Measurements from ENCODE around the gene COL6A1.

COL6A1 gene

DNA sequence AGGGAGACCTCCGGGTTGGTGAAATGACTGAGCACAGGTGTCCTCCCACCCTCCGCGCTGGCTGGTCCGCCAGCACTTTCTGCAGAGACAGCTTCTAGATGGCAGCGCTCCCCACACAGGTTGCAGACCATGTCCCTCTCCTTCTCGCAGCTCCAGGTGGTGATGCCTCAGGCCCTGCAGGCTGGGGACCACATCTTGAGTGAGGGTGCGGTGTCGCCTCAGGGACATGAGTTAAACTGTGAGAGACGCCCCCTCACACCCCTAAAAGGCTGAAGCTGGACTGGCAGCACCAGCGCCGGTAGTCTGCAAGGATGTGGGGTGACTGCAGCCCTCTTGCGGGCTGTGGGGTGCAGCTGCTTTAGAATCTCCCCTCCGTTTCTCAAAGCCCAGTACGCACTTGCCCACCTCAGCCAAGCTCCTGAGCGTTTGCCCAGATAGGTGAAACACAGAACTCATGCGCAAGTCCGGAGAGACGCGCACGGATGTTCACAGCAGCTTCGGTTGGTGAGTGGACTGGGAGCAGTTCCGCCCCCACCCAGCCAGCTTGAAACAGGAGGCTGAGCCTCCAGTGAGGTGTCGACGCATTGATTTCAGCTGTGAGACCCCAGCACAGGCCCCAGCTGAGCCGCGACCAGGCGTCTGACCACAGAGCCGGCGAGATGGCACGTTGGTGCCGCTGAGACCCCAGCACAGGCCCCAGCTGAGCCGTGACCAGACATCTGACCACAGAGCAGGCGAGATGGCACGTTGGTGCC is 28.6 kb downstream of the COL6A1 start:
- no peak overlapping the region for H3K27ac ChIP-seq (ENCODE audit: low read depth, low read length, poor library complexity, severe bottlenecking)
- H3K4me1 ChIP-seq (ENCODE audit: insufficient read depth, low read length, severe bottlenecking) = no peaks in the 10 kb centered on the region
- no peaks in the 10 kb centered on the region for H3K9me2 ChIP-seq (ENCODE audit: low read depth, low read length)
- H3K4me2 ChIP-seq (ENCODE audit: low read length) = no peak overlapping the region
- no peaks in the 10 kb centered on the region for H3F3A ChIP-seq (ENCODE audit: insufficient read depth, low read length)
- TF ChIP-seq CTCF (IDR thresholded peaks at IDR 0.05; ENCODE audit: low read length) (no peak), EZH2 (IDR thresholded peaks at IDR 0.05; ENCODE audit: borderline replicate concordance, low read length) (no peak)
- H3K79me2 ChIP-seq (ENCODE audit: insufficient read depth, low read length) = no peaks in the 10 kb centered on the region
- no peaks in the 10 kb centered on the region for H4K20me1 ChIP-seq (ENCODE audit: insufficient read depth, low read length)
- no peaks in the 10 kb centered on the region for H3K9me3 ChIP-seq (ENCODE audit: low read length)
- no peaks in the 10 kb centered on the region for H3K27me3 ChIP-seq (ENCODE audit: insufficient read depth, low read length)
- no peak overlapping the region for H2AFZ ChIP-seq (ENCODE audit: low read length)
- no peaks in the 10 kb centered on the region for H3K36me3 ChIP-seq (ENCODE audit: insufficient read depth, low read length)
- no peak overlapping the region for H3K4me3 ChIP-seq (ENCODE audit: low read depth, low read length, poor library complexity, severe bottlenecking)
- H3K9ac ChIP-seq (ENCODE audit: low read length) = no peak overlapping the region

GRCh38 chr21:46011267-46011967 is 29.8 kb downstream of the COL6A1 start:
- H3K27ac ChIP-seq (ENCODE audit: low read depth, low read length, poor library complexity, severe bottlenecking) = no peak overlapping the region
- no peaks in the 10 kb centered on the region for H4K20me1 ChIP-seq (ENCODE audit: insufficient read depth, low read length)
- no peaks in the 10 kb centered on the region for H3K4me1 ChIP-seq (ENCODE audit: insufficient read depth, low read length, severe bottlenecking)
- H3K9me3 ChIP-seq (ENCODE audit: low read length) = no peaks in the 10 kb centered on the region
- H3K4me3 ChIP-seq (ENCODE audit: low read depth, low read length, poor library complexity, severe bottlenecking) = no peak overlapping the region
- H3K36me3 ChIP-seq (ENCODE audit: insufficient read depth, low read length) = no peaks in the 10 kb centered on the region
- H2AFZ ChIP-seq (ENCODE audit: low read length) = no peak overlapping the region
- no peak for TF ChIP-seq EZH2 (IDR thresholded peaks at IDR 0.05; ENCODE audit: borderline replicate concordance, low read length)
- no peak for TF ChIP-seq CTCF (IDR thresholded peaks at IDR 0.05; ENCODE audit: low read length)
- no peak overlapping the region for H3K9ac ChIP-seq (ENCODE audit: low read length)
- no peaks in the 10 kb centered on the region for H3K79me2 ChIP-seq (ENCODE audit: insufficient read depth, low read length)
- no peaks in the 10 kb centered on the region for H3K27me3 ChIP-seq (ENCODE audit: insufficient read depth, low read length)
- H3K4me2 ChIP-seq (ENCODE audit: low read length) = no peak overlapping the region
- H3F3A ChIP-seq (ENCODE audit: insufficient read depth, low read length) = no peaks in the 10 kb centered on the region
- no peaks in the 10 kb centered on the region for H3K9me2 ChIP-seq (ENCODE audit: low read depth, low read length)

DNA sequence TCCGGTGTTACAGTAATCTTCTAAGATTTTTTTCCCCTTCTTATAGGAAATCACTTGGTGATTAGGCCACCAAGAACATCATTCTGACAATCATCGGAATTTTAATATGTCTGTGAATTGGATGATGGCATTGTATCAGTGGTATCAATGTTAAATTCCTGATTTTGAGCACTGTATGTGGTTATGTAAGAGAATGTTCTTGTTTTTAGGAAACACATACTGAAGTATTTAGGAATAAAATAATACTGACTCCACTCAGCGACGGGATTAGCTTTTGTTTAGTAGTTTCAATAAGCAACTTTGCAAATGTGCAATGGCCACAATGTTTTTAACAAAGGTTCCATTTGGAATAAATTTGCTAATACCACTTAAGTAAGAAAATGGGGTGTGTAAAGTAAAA is 30.6 kb downstream of the COL6A1 start:
- Histone ChIP-seq H3K79me2 (ENCODE audit: insufficient read depth, low read length) (no peaks in the 10 kb centered on the region), H3K36me3 (ENCODE audit: insufficient read depth, low read length) (no peaks in the 10 kb centered on the region)

More for the DNA sequence above, 30.6 kb downstream of the COL6A1 start:
- no peaks in the 10 kb centered on the region for H3K9me2 ChIP-seq (ENCODE audit: low read depth, low read length)
- H3K27me3 ChIP-seq (ENCODE audit: insufficient read depth, low read length) = no peaks in the 10 kb centered on the region
- H3K4me3 ChIP-seq (ENCODE audit: low read depth, low read length, poor library complexity, severe bottlenecking) = no peak overlapping the region
- H4K20me1 ChIP-seq (ENCODE audit: insufficient read depth, low read length) = no peaks in the 10 kb centered on the region
- no peak for TF ChIP-seq CTCF (IDR thresholded peaks at IDR 0.05; ENCODE audit: low read length)
- no peak for TF ChIP-seq EZH2 (IDR thresholded peaks at IDR 0.05; ENCODE audit: borderline replicate concordance, low read length)
- H3K9me3 ChIP-seq (ENCODE audit: low read length) = no peaks in the 10 kb centered on the region
- no peak overlapping the region for H3K4me2 ChIP-seq (ENCODE audit: low read length)
- H3K9ac ChIP-seq (ENCODE audit: low read length) = no peak overlapping the region
- no peaks in the 10 kb centered on the region for H3K4me1 ChIP-seq (ENCODE audit: insufficient read depth, low read length, severe bottlenecking)
- H3F3A ChIP-seq (ENCODE audit: insufficient read depth, low read length) = no peaks in the 10 kb centered on the region
- H3K27ac ChIP-seq (ENCODE audit: low read depth, low read length, poor library complexity, severe bottlenecking) = no peak overlapping the region
- H2AFZ ChIP-seq (ENCODE audit: low read length) = no peak overlapping the region
